ENCODE measurements around the gene POTEF.
"Not testable (repeated sequence)": the region's sequence is repeated elsewhere in the genome, so short reads cannot be mapped to it uniquely, and the experiment has no call there.

POTEF gene

DNA sequence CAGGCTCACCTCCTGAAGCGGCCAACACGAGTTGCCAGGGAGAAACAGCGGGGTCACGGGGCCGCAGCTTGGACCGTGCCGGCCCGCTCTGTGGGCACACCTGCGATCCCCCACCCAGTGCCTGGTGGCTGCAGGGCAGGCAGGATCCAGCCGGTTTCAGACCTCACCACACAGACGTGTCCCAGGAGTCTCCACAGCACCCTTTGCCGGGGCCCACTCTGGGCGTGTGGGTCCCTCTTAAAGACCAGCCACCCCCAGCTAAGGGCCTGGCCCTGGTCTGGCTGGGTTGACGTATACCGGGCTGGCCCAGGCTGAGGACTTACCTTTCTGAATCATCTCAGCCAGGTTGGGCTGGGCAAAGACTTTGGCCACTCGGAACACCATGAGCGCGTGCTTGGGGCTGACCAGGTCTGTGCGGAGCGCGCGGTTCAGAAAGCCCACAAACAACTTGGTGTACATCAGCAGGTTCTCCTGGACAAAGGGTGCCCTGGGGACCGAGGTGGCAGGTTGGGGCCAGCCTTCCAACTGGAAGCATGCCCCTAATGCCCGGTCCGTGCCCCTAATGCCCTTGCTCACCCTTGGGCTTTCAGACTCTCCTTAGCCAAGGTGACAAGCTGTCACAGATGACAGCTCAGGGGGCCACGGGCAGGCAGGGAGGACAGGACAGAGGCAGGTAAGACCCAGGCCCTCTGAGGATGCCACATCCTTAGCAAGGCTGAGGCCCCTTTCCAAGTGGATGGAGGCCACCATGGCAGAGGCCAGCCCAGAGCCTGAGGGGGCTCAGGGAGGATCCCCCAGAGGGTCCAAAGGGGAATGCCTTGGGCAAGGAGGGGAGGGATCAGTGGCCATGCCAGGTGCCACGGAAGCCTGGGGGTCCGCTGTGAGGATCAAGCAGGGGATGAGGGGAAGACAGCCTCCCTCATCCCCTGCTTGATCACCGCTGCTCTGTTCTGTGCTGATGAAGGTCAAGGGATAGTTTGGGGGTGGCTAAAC lies 26.0 kb upstream of the POTEF start:
- TF ChIP-seq, protein P1, sequence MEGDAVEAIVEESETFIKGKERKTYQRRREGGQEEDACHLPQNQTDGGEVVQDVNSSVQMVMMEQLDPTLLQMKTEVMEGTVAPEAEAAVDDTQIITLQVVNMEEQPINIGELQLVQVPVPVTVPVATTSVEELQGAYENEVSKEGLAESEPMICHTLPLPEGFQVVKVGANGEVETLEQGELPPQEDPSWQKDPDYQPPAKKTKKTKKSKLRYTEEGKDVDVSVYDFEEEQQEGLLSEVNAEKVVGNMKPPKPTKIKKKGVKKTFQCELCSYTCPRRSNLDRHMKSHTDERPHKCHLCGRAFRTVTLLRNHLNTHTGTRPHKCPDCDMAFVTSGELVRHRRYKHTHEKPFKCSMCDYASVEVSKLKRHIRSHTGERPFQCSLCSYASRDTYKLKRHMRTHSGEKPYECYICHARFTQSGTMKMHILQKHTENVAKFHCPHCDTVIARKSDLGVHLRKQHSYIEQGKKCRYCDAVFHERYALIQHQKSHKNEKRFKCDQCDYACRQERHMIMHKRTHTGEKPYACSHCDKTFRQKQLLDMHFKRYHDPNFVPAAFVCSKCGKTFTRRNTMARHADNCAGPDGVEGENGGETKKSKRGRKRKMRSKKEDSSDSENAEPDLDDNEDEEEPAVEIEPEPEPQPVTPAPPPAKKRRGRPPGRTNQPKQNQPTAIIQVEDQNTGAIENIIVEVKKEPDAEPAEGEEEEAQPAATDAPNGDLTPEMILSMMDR (IDR thresholded peaks at IDR 0.05; ENCODE audit: borderline replicate concordance, control extremely low read depth, extremely low read depth, insufficient read depth, missing control alignments) = no peak
- in situ Hi-C loops (cut with MboI; ENCODE audit: low sequenced_read_pairs, unreplicated experiment) = no loop called here
- no peak for DNase-seq (ENCODE audit: low spot score)

DNA sequence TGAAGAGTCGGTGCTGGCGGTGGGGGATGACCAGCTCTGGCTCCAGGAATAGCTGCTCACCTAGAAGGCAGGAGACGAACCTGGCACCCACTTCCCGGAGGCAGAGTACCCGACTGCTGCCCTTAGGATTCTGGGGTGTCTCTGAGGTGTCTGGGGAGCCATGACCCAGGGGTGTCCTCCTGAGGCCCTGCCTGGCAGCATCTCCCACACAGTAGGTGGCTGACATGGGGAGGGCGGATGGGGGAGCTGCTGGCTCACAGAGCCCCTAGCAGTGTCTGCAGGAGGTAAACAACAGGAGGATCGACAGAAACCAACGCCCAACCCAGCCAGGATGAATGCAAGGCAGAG lies 25.4 kb upstream of the POTEF start:
- in situ Hi-C loops (cut with MboI; ENCODE audit: low sequenced_read_pairs, unreplicated experiment); DNase-seq (ENCODE audit: low spot score): not testable (repeated sequence)

DNA sequence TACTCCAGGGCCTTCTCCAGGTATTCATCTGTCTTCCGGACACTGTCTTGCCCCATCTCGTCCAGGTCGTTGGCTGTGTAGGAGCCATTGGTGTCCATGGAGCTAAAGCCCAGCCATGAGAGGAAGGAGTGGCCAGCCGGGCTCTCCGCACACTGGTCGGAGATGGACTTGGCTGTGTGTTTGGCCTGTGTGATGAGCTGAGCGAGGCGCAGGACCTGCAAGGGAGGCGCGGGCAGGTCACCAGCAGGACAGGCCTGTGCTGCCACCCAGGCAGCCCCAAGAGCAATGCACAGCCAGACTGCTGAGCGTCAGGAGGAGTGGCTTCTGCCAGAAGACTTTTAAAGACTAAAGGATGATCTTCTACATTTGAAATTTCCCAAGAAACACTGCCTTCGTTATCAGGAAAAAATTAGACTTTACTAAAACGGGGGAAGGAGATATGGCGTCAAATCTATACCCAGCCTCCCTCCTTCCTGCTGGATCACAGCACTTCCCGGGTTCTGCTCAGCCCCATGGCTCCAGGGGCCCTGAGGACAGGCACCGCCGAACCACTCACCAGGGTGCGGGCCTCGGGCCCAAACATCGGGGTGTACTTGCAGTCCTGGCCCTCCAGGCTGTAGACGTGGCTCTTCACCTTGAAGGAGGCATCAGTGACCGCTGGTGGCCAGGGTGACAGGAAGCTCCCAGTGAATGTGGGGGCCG lies 24.9 kb upstream of the POTEF start:
- in situ Hi-C loops (cut with MboI; ENCODE audit: low sequenced_read_pairs, unreplicated experiment) = not testable (repeated sequence)

DNA sequence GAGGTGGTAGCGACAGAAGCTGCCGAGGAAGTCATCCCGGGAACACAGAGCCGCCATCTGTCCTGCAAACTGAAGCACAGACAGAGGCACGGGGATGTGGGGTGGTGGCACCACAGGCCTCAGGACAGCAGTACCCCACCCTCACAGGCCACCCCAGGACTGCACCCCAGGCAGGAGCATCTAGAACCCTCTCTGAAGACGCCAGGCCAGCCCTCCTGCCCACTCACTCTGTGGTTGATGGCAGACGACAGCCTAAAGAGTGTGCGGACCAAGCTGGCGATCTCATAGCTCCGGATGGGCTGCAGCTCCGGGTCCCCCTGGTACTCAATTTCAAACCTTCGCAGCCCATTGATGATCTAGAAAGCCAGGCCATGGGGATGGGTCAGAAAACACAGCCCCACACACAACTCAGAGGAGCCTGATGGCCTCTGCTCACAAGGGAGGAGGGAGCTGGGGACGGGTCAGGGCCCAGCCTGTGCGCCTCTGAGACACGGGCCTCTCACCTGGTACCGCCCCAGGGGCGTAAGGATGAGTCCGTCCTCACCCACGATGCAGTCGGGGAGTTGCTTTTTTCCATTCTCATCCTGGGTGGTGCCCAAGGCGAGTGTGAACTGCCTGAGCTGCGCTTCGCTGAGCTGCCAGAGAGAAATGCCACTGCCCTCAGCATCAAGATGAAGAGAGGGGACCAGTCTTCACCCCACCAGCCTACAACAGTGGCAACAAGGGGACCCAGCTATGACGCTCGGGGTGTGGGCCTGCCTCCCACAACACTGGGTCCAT lies 24.0 kb upstream of the POTEF start:
- TF ChIP-seq, protein P1 (IDR thresholded peaks at IDR 0.05; ENCODE audit: borderline replicate concordance, control extremely low read depth, extremely low read depth, insufficient read depth, missing control alignments) = no peak
- DNase-seq (ENCODE audit: low spot score) = no peak
- in situ Hi-C loops (cut with MboI; ENCODE audit: low sequenced_read_pairs, unreplicated experiment) = no loop called here

More for the DNA sequence above, 24.9 kb upstream of the POTEF start:
- DNase-seq (ENCODE audit: low spot score) = not testable (repeated sequence)

DNA sequence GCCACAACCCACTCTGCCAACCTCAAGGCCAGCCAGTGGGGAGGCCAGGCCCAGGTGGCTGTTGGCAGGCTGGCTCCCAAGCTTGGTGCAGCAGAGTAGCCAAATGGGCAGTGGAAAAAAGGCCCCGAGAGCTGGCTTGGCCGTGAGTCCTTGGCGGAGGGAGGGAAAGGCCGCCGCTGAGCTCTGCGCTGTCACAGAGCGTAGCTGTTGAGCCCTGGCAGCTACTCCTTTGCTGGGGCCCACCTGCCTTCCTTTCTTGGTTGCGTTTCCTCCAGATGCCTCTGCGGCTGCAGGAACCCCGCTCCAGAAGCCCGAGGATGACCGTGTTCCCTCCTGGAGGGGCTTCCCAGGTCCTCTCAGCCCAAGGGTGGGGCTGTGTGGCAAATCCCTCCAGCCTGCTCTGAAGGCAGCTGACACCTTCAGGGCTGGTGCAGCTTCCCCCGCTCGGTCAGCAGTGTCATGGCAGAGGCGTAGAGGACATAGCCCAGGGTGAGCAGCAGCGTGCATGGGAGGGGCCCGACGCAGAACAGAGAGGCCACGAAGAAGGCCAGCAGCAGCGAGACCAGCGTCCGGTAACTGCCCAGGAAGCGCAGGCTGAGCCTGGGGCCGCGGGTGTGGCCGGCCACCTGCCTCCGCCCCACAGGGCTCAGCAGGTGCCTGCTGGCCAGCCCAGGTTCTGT lies 23.3 kb upstream of the POTEF start:
- DNase-seq (ENCODE audit: low spot score); in situ Hi-C loops (cut with MboI; ENCODE audit: low sequenced_read_pairs, unreplicated experiment): not testable (repeated sequence)

DNA sequence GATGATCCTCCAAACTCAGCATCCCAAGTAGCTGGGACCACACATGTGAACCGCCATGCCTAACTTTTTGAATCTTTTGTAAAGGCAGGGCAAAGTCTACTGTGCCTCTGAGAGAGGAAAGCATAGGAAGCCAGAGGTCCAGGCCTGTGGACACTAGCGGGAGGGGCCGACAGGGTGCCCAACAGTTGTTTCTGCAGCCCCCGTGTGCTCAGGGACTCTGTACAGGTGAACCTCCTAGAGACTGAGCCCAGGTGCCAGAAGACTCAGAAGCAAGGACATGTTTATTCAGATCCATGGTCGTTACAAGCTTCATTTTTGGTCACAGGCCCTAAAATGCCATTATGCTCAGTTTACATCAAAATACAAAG lies 22.1 kb upstream of the POTEF start:
- in situ Hi-C loops (cut with MboI; ENCODE audit: low sequenced_read_pairs, unreplicated experiment); DNase-seq (ENCODE audit: low spot score): not testable (repeated sequence)

DNA sequence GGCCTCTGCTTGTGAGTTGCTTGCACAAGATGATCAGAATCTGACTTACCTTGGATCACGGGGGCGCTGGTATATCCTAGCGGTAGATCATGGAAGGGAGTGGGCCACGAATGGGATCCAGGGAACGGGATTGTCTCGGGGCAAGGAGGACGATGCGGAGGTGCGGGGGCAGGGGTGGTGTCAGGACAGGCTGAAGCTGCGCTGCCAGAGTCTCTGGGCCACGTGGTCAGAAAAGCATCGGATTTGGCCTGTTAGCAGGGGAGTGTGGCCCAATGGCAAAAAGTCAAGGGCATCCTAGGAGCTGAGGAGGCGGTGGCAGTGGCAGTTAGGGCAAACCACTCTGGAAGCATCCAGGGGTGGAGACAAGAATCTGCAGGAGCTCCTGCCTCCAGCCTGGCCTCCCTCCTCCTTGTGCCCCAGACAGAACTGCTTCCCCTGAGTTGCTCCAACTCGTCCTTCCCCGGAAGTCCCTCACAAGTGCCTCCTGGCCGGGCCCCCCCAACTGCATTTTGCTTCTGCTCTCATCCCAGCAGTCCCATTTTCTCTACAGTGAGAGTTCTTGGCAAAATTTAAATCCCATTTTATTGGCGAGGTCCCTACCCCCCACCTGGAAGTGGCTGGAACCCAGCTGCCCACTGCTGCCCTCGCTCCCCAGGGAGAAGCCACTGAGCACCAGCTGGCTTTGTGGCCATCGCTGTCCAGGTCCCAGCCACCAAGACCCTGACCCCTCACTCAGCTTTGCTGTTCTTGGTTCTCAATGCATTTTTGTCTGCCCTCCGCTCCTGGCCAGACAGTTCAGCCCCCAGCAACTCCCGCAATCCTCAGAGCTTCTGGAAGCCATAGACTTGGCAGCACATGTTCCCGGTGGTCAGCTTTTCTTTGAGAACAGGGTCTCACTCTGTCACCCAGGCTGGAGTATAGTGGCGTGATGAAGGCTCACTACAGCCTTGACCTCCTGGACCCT lies 21.4 kb upstream of the POTEF start:
- no peak for DNase-seq (ENCODE audit: low spot score)
- in situ Hi-C loops (cut with MboI; ENCODE audit: low sequenced_read_pairs, unreplicated experiment) = no loop called here
- TF ChIP-seq, protein P1 (IDR thresholded peaks at IDR 0.05; ENCODE audit: borderline replicate concordance, control extremely low read depth, extremely low read depth, insufficient read depth, missing control alignments) = no peak

DNA sequence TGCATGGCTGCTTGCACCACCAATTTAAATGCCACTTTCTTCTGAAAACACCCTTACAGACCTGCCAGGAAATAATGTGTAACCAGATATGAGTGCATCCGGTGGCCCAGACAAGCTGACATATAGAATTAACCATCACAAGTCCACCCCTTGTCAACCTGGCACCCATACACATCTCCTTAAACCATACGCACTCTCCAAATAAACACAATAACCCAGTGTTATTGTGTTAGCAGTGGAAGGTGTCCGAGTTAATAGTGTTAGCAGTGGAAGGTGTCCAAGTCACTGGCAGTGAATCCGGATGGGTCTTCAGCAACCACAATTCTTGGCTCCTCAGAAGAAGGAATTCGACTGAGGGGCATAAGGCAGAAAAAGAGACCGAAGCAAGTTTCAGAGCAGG lies 19.5 kb upstream of the POTEF start:
- DNase-seq (ENCODE audit: low spot score); in situ Hi-C loops (cut with MboI; ENCODE audit: low sequenced_read_pairs, unreplicated experiment): not testable (repeated sequence)

DNA sequence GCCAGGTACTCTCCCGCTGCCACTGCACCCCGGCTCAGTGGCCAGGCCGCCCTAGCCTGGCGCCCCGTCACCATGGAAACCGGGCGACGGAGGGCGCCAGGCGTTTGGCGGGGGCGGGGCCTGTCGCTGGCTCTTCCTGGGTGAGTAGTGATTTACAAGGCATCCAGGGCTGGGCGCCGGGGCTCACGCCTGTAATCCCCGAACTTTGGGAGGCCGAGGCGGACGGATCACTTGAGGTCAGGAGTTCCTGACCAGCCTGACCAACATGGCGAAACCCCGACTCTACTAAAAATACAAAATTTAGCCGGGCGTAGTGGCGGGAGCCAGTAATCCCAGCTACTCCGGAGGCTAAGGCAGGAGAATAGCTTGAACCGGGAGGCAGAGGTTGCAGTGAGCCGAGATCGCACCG lies 16.0 kb upstream of the POTEF start, which contains the start of gene CCDC74B:
Gene CCDC74B, minus strand, starts transcription at position 107 of the 409 bp plus-strand sequence. CDS start 116 bp downstream, outside the sequence.
- DNase-seq (ENCODE audit: low spot score); in situ Hi-C loops (cut with MboI; ENCODE audit: low sequenced_read_pairs, unreplicated experiment): not testable (repeated sequence)

DNA sequence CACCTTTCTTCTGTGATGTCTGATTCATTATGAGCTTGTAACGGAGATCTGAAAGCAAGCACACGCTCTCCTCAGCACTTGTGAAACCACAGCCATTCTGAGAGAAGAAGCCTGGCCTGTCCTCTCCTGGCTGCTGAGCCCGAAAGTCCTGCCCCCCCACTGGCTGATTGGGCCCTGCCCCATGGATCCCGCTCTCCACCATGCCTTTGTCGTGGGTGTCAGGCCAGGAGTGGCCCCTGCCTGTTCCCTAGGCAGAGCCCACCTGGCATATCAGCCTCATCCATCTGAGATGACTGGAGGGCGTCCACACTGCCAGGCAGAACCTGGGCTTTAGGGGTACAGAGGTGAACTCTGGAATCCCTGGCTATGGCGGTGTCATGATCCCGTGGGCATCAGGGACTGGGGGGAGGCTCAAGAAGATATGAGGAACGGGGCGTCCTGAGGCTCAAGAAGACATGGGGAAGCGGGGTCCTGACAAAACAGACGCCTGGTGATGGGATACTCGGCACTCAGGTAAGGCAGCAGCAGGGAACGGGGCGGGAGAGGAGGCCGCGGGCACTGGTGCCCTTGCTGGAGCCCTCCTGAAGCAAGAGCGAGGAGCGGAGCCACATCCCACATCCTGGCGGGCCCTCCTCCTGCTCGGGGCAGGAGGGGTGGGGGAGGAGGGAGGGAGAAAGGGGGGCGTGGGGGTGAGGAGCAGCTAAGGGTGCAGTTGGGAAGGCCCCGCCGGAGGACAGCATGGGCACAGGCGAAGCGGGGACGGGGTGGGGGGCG lies 14.4 kb upstream of the POTEF start:
- in situ Hi-C loops (cut with MboI; ENCODE audit: low sequenced_read_pairs, unreplicated experiment); DNase-seq (ENCODE audit: low spot score): not testable (repeated sequence)

DNA sequence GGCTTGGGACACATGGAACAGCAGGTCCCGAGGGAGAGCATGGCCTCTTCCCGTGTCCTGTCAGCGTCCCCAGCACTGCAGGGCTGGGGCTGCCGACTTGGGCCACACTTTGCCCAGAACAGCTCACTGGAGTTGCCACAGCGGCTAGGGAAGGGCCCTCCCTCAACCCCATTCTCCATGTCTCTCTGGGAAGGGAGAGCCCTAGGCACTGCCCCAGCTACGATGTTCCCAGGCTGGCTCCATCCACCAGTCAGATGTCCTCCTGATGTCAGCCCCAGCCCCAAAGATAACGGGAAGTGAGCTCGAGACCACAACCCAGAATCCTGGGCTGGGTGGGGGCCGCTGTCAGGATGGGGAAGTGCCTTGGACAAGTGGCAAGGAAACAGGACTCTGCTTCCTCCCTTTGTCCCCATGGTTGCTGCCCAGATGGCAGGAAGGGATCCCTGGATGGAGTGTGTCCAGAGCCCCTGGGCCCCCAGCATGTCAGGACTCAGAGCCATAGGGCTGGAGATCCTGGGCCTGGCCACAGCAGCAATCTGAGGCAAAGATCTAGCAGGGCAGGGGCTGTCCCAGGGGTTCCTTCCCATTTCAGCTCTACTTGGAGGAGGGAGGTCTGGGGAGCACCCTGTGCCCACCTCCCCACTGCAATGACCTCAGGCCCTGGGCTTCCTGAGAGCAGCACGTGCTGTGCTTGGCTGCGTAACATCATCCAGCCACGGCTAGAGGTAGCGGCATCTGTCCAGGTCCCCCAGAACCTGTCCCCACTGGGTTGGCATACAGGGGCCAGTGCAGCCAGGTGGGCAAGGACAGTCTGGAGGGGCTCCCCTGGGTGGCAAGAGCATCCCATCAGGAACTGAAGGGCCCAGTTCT lies 13.6 kb upstream of the POTEF start:
- DNase-seq (ENCODE audit: low spot score); in situ Hi-C loops (cut with MboI; ENCODE audit: low sequenced_read_pairs, unreplicated experiment): not testable (repeated sequence)

Measured in GM13976 (cell line).